Activated naive CD8-positive, alpha-beta T cell treated with anti-CD3 and anti-CD28 coated beads, Interleukin-2, amount 50 U/mL, for 16 hours (primary cell): Measurements from ENCODE around the gene RNF115.
"Not testable (repeated sequence)": the region's sequence is repeated elsewhere in the genome, so short reads cannot be mapped to it uniquely, and the experiment has no call there.

Experiments used
- DNase-seq: peaks from one replicate; pipeline ENCODE4 v3.0.0-alpha.2; 2020; ENCODE audit warnings: low read depth, low spot score

RNF115 gene

DNA sequence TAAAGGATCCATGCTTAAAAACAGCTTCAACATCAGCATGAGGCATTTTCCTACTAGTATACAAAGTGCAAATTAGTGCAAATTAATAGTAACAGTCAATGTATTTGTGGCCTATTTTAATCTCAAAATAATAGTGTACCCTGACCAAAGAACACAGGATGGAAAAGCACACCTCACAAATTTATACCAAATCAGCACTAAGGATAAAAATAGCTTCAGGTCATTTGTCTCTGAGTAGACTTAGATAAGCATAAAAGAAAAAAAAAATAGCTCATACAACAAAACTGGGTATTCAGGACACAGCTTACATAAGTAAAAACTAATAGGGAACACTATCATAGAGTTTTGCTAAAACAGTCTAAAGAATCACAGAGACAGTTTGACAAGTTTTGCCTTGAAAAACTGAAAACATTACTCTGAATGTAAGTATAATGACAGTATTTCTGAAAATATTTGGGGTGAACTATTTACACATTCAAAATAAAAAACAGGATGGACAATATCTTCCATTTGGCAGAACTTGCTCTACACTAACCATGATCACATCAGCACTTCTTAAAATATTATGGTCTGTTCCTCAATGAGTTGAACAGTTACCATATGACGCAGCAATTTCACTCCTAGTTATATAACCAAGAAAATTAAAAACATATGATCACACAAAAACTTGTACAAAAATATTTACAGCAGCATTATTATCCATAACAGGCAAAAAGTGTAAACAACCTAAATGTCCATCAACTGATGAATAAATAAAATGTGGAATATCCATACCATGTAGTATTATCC lies 46.3 kb downstream of the RNF115 start:
- no peak for DNase-seq

DNA sequence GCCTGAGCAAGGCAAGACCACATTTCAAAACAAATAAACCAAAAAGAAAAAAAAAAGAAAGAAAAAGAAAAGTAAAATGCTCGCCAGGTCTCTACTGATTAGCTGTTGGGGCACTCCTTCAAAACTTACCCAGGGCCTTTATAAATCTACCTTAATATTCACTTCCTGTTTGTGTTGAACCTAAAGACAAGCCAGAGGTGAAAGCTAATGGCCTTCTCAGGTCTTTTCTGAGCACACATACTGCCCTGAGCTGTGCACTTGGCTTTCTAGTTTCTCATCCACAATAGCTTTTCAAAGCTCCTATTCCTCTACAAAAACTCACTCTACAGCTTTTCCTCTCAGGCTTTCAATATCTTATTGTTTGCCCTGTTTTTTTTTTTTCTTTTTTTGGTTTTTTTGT lies 50.5 kb downstream of the RNF115 start:
- DNase-seq: no peak

DNA sequence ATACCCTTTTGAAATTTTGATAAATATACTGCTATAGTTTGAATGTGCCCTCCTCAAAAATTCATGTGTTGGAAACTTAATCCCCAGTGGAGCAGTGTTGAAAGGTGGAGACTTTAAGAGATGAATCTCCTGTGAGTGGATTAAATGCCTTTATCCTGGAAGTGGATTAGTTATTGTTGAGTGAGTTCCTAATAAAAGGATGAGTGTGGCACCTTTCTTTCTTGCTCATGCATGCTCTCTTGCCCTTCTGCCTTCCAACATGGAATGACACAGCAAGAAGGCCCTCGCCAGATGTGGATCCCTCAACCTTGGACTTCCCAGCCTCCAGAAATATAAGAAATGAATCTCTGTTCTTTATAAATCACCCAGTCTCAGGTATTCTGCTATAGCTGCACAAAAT lies 52.8 kb downstream of the RNF115 start:
- DNase-seq: no peak

DNA sequence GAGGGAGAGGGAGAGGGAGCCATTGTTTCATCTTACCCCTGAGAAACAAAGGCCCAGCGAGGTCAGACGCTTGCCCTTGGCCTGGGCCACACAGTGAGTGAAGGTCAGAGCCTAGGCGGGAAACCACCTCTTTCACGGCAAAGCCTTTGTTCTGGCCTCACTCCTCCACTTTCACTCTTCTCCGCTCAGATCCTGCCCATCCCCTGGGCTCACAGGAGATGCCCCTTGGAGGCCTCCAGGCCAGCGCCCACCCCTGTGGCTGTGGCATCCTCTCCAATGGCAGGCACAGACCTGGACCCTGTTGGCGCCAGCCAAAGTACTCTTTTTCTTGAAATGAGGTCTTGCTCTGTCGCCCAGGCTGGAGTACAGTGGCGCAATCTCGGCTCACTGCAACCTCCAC lies 55.9 kb downstream of the RNF115 start:
- DNase-seq: not testable (repeated sequence)

DNA sequence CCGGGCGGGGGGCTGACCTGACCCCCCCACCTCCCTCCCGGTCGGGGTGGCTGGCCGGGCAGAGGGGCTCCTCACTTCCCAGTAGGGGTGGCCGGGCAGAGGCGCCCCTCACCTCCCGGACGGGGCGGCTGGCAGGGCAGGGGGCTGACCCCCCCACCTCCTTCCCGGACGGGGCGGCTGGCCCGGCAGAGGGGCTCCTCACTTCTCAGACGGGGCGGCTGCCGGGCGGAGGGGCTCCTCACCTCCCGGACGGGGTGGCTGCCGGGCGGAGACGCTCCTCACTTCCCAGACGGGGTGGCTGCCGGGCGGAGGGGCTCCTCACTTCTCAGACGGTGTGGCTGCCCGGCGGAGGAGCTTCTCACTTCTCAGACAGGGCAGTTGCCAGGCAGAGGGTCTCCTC lies 57.0 kb downstream of the RNF115 start:
- not testable (repeated sequence) for DNase-seq

DNA sequence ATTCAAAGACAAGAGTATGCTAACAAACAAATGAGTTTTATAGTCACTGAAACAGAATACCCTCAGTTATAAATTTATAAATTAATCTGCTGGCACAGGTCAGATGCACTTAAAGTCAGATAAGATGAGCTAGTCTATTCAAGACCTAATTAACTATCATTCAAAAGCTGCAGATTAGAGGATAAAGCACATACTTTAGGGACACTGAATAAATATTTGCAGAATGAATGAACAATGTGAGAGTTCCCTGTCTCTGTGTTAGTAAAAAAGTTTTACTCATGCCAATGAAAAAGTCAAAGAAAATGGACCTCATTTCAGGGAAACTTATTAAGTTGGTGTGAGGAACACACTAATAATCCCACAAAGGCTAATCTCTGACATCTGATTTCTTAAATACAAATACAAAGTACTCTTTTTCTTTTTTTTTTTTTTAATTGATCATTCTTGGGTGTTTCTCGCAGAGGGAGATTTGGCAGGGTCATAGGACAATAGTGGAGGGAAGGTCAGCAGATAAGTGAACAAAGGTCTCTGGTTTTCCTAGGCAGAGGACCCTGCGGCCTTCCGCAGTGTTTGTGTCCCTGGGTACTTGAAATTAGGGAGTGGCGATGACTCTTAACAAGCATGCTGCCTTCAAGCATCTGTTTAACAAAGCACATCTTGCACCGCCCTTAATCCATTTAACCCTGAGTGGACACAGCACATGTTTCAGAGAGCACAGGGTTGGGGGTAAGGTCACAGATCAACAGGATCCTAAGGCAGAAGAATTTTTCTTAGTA lies 58.1 kb downstream of the RNF115 start:
- DNase-seq: not testable (repeated sequence)

DNA sequence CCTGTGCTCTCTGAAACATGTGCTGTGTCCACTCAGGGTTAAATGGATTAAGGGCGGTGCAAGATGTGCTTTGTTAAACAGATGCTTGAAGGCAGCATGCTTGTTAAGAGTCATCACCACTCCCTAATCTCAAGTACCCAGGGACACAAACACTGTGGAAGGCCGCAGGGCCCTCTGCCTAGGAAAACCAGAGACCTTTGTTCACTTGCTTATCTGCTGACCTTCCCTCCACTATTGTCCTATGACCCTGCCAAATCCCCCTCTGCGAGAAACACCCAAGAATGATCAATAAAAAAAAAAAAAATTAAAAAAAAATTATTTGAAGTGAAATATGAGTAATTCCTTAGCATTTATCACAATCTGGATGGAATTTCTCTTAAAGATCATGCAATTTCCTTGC lies 58.8 kb downstream of the RNF115 start:
- DNase-seq: not testable (repeated sequence)

DNA sequence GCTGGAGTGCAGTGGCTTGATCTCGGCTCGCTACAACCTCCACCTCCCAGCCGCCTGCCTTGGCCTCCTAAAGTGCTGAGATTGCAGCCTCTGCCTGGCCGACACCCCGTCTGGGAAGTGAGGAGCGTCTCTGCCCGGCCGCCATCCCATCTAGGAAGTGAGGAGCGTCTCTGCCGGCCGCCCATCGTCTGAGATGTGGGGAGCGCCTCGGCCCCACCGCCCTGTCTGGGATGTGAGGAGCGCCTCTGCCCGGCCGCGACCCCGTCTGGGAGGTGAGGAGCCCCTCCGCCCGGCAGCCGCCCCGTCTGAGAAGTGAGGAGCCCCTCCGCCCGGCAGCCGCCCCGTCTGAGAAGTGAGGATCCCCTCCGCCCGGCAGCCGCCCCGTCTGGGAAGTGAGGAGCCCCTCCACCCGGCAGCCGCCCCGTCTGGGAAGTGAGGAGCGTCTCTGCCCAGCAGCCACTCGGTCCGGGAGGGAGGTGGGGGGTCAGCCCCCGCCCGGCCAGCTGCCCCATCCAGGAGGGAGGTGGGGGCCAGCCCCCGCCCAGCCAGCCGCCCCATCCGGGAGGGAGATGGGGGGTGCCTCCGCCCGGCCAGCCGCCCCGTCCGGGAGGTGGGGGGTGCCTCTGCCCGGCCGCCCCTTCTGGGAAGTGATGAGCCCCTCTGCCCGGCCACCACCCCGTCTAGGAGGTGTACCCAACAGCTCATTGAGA lies 59.5 kb downstream of the RNF115 start:
- DNase-seq: not testable (repeated sequence)

DNA sequence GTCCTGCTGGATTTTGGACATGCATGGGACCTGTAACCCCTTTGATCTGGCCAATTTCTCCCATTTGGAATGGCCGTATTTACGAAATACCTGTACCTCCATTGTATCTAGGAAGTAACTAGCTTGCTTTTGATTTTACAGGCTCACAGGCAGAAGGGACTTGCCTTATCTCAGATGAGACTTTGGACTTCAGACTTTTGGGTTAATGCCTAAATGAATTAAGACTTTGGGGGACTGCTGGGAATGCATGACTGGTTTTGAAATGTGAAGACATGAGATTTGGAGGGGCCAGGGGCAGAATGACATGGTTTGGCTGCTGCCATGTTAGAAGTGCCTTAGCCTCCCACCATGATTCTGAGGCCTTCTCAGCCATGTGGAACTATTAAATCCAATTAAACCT lies 61.9 kb downstream of the RNF115 start:
- not testable (repeated sequence) for DNase-seq

DNA sequence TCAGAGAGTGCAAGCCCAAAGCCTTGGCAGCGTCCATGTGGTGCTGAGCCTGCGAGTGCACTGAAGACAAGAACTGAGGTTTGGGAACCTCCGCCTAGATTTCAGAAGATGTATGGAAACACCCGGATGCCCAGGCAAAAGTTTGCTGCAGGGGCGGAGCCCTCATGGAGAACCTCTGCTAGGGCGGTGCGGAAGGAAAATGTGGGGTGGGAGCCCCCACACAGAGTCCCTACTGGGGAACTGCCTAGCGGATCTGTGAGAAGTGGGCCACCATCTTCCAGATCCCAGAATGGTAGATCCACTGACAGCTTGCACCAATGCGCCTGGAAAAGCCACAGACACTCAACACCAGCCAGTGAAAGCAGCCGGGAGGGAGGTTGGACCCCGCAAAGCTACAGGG lies 62.4 kb downstream of the RNF115 start:
- not testable (repeated sequence) for DNase-seq

DNA sequence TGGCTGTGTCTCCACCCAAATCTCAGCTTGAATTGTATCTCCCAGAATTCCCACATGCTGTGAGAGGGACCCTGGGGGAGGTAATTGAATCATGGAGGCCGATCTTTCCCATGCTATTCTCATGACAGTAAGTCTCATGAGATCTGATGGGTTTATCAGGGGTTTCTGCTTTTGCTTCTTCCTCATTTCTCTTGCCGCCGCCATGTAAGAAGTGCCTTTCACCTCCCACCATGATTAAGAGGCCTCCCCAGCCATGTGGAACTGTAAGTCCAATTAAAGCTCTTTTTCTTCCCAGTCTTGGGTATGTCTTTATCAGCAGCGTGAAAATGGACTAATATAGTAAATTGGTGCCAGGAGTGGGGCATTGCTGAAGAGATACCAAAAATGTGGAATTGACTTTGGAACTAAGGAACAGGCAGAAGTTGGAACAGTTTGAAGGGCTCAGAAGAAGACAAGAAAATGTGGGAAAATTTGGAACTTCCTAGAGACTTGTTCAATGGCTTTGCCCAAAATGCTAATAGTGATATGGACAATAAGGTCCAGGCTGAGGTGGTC lies 63.4 kb downstream of the RNF115 start:
- DNase-seq: not testable (repeated sequence)

DNA sequence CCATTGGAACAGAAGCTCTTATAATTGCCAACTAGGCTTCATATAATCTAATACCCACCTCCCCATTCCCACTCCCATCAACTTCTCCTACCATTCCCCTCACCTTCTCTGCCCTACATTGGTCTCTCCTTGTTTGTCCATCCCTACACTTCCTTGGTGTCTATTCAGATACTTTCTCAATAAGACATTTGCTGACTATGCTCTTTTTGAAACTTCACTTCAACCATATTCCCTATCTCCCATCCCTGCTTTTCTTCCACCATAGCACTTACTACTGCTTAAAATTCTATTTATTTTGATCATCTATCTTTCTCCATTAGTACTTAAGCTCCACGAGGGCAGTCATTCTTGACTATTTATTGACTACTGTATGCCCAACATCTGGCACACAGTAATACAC lies 64.2 kb downstream of the RNF115 start:
- DNase-seq: no peak

DNA sequence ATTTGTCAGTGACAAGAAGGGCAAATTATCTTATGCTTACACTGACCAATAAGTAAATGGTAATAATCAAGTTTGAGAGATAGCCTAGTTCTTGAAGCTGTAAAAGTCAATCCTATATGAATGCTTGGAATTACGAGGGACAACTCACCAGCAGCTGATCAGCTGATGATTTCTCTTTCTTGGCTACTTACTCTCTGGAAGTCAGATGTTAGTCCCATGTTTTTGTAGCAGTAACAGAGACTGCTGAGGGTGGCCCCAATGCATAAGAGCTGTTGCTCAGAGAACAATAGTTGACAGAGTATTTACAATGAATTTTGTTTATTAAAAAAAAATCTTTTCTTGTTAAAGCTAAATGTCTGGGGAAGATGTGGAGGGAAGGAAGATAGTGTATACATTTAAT lies 65.3 kb downstream of the RNF115 start:
- no peak for DNase-seq

DNA sequence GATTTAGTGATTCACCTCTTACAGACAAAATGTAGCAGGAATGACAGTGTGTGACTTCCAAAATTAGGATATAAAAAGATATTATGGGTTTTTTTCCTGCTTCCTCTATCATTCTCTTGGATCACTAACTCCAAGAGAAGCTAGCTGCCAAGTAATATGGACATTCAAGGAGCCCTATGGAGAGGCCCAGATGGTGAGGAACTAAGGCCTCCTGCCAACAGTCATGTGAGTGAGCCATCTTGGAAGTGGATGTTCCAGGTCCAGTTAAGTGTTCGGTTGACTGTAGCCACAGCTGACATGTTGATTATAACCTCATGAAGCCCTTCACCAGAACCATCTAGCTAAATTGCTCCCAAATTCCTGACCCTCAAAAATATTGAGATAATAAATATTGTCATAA lies 65.8 kb downstream of the RNF115 start:
- no peak for DNase-seq

DNA sequence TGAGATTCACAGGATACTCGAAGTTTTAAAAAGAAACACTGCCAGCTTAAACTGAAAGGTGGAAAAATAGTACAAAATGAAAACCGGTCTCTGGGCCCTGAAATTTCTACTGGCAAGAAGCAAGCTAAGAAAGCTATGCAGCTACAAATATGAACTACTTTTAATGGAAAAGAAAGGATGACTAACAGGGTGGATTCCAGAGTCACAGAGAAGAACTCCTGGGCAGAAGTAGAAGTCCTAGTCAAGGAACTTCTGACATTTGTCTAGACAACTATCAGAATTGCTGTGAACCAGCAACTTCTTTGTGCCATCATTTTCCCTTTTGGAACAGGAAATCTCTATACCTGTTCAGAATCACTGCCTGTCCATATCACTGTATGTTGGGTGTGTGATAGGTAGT lies 66.5 kb downstream of the RNF115 start:
- DNase-seq: no peak

DNA sequence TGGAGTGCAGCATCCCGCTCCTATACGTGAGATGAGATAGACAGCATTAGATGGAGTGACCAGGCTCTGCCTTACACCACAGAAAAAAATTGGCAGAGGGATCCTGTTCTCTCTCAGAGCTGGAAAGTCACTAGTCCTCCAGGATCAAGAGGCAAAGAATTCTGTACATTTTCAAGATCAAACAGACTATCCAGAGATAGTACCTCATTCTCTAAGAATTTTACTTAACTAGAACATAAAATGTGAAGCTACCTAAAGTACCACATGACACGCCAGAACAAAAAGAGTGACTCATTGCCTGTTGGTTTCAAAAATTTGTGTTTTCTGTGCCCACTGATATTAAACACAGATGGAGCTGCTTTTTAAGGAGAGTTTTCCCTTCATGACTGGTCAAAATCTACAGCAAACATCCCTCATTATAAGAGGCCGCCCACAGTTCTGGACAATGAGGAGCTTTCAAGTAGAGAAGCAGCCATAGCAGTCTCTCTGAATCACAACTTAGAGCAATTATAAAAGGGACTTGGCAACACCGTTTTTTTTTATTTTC lies 72.3 kb downstream of the RNF115 start:
- DNase-seq: no peak

DNA sequence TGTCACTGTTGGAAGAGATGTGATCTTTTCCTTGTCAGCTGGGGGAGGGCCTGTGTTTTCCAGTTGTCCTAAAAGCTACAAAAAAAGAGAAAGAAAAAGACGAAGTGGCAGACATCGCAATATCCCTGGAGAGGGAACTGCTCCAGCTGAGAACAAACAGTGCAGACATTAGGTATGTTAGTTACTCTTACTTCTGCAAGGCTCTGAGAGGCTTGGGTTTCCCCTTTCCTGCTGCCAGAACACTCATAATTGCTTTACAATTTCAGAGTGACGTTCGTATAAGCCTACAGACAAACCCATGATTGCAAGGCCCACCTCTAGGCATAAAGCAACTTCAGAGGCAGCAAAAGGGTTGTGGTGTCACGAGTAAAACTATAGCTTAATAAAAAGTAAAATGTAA lies 73.5 kb downstream of the RNF115 start:
- no peak for DNase-seq

DNA sequence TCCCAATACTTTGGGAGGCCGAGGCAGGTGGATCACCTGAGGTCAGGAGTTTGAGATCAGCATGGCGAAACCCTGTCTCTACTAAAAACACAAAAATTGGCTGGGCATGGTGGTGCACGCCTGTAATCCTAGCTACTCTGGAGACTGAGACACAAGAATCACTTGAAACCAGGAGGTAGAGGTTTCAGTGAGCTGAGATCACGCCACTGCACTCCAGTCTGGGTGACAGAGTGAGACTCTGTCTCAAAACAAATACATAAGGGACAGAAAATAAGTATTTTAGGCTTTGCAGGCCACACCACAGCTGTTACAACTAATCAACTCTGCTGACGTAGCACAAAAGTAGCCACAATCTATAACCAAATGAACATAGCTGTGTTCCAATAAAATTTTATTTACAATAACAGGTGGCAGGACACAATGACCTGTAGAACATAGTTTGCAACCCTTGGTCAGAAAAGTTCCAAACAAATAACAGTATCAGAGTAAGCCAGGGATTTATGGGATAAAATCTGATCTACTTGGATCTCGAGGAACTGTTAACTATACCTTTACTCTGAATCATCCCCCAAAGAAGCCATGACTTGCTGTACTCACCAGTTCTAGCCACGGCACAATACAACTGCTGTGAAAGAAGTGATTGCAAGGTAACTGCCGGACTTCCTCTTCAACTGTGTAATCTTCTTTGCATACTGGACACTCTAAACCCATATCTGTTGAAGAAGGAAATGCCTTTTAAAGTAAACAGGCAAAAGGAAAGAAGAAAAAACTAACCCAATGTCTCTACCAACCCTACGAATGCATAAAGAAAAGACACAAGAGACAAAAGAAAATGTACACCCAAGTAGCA lies 76.3 kb downstream of the RNF115 start:
- DNase-seq: no peak

DNA sequence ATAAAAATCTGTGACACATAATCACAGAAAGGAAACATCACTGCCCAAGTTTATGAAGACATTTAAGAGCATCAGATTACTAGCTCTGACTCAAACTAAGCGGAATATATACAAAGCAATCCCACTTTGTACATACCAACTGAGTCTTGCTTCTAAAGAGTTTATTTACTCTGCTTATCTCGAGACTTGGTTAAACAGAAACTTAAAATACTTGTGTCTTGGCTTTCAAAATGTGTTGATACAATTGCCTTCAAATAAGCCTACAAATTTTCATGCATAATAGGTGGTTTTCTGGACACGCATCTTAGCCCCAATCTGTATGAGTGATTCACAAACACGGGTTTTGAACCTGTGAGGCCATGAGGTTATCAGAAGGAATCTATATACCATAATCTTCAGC lies 83.6 kb downstream of the RNF115 start:
- no peak for DNase-seq

DNA sequence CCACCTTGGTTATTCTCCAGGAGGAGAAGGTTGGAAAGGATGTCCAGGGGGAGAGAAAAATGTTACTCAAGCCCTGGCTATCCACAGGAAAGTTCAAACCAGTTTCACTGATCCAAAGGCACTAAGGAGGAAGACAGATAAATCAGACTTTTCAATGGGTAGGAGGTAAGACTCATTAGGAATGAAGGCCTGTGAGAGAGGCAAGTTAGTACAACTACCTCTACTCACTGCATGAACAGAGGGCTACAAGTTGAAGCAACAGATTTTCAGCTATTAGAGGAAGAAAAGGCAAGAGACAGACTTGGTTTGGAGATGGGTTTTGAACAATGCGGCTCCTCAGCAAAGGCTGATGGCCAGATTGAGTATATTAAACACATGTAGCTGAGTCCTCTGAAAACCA lies 87.7 kb downstream of the RNF115 start:
- no peak for DNase-seq

DNA sequence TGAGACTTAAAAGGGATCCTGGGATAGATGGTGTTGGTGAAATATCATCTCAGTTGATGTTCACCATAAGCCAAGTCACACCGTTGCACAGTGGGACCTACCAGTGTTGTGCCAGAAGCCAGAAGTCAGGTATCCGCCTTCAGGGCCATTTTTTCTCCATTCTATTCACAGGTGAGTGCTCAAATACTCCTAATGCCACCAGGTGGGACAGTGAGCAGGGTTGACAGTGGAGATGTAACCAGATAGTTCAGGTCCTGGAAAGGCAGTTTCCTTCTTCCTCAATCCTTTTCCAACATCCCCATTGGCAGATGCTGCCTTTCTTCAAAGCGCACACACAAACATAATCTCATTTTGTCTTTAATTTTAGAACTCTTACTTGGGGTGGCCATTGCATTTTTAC lies 93.0 kb downstream of the RNF115 start:
- no peak for DNase-seq
